SU-DHL-6 (cell line): ENCODE measurements around the gene ZMYND15.

Experiments
- H2AFZ ChIP-seq: fragments of 200-600 bp; sonication (generic); 2 replicates; pipeline ENCODE4 v1.6.1; 2014; ENCODE audit warnings: low read depth, mild to moderate bottlenecking, moderate library complexity, mixed read lengths, antibody characterized with exemption, low read length; ENCODE audit not compliant: severe bottlenecking
- H3F3A ChIP-seq: fragments of 200-600 bp; shearing (Covaris generic); 2 replicates; pipeline ENCODE4 v1.6.0; 2016; ENCODE audit warnings: antibody characterized with exemption, mild to moderate bottlenecking; ENCODE audit not compliant: insufficient read depth
- H3K27ac ChIP-seq: fragments of 200-600 bp; sonication (generic); 2 replicates; pipeline ENCODE4 v1.5.1; 2016; ENCODE audit warnings: low read depth, mild to moderate bottlenecking, low read length, moderate library complexity, mixed read lengths
- H3K27me3 ChIP-seq: fragments of 200-600 bp; sonication (generic), shearing (Covaris generic); 2 replicates; pipeline ENCODE4 v1.6.0; 2014; ENCODE audit warnings: mild to moderate bottlenecking, low read length
- H3K36me3 ChIP-seq: fragments of 200-600 bp; sonication (generic); 2 replicates; pipeline ENCODE4 v1.6.1; 2014; ENCODE audit warnings: mild to moderate bottlenecking, low read length, mixed read lengths
- H3K4me2 ChIP-seq: fragments of 300-600, 200-600 bp; shearing (Covaris generic), sonication (generic); 2 replicates; pipeline ENCODE4 v1.6.0; 2014; ENCODE audit warnings: low read length, low read depth, mild to moderate bottlenecking; ENCODE audit not compliant: poor library complexity, severe bottlenecking
- H3K4me3 ChIP-seq: fragments of 200-600 bp; sonication (generic); 2 replicates; pipeline ENCODE4 v1.5.1; 2014; ENCODE audit warnings: antibody characterized with exemption, low read length, mild to moderate bottlenecking, mixed read lengths; ENCODE audit not compliant: insufficient read depth, poor library complexity, severe bottlenecking
- H3K79me2 ChIP-seq: fragments of 200-600 bp; sonication (generic); 2 replicates; pipeline ENCODE4 v1.6.1; 2014; ENCODE audit warnings: mild to moderate bottlenecking, low read length, moderate library complexity; ENCODE audit not compliant: insufficient read depth
- H3K9ac ChIP-seq: fragments of 200-600 bp; sonication (generic); 2 replicates; pipeline ENCODE4 v1.7.0; 2014; ENCODE audit warnings: mild to moderate bottlenecking, low read length
- H3K9me2 ChIP-seq: fragments of 200-600 bp; sonication (generic); replicated peaks from 2 replicates; pipeline ENCODE4 v1.6.1; 2014; ENCODE audit warnings: low read length; ENCODE audit not compliant: insufficient read depth
- H3K9me3 ChIP-seq: fragments of 200-600 bp; sonication (generic); 2 replicates; pipeline ENCODE4 v1.6.1; 2014; ENCODE audit warnings: low read length, mixed read lengths; ENCODE audit not compliant: insufficient read depth
- H4K20me1 ChIP-seq: fragments of 200-600 bp; sonication (generic); 2 replicates; pipeline ENCODE4 v1.6.1; 2014; ENCODE audit warnings: low read depth, mild to moderate bottlenecking, antibody characterized with exemption, low read length, moderate library complexity, mixed read lengths
- EZH2phosphoT487 ChIP-seq: fragments of 200-600 bp; sonication (generic), shearing (Covaris generic); conservative IDR thresholded peaks from 2 replicates; pipeline ENCODE4 v1.6.1; 2018; ENCODE audit warnings: mild to moderate bottlenecking, antibody characterized with exemption, low read length, moderate library complexity, mixed read lengths
- TF ChIP-seq, protein P1 (sequence below): fragments of 200-600 bp; sonication (generic); IDR thresholded peaks from one replicate; pipeline ENCODE4 v1.5.1; 2017; ENCODE audit warnings: antibody characterized with exemption, mild to moderate bottlenecking, low read length, moderate library complexity; ENCODE audit not compliant: insufficient read depth, poor library complexity, severe bottlenecking

The ZMYND15 gene

DNA sequence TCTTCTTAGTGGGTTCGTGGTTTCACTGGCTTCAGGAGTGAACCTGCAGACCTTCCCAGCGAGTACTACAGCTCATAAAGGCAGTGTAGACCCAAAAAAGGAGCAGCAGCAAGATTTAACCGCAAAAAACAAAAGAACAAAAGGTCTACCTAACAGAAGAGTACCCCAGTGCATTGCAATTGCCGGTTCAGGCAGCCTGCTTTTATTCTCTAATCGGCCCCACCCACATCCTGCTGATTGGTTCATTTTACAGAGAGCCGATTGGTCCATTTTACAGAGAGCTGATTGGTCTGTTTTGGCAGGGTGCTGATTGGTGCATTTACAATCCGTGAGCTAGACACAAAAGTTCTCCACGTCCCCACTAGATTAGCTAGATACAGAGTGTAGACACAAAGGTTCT lies 31.2 kb upstream of the ZMYND15 start:
- no peaks in the 10 kb centered on the region for H3K36me3 ChIP-seq
- no peak for TF ChIP-seq EZH2phosphoT487
- TF ChIP-seq, protein P1, sequence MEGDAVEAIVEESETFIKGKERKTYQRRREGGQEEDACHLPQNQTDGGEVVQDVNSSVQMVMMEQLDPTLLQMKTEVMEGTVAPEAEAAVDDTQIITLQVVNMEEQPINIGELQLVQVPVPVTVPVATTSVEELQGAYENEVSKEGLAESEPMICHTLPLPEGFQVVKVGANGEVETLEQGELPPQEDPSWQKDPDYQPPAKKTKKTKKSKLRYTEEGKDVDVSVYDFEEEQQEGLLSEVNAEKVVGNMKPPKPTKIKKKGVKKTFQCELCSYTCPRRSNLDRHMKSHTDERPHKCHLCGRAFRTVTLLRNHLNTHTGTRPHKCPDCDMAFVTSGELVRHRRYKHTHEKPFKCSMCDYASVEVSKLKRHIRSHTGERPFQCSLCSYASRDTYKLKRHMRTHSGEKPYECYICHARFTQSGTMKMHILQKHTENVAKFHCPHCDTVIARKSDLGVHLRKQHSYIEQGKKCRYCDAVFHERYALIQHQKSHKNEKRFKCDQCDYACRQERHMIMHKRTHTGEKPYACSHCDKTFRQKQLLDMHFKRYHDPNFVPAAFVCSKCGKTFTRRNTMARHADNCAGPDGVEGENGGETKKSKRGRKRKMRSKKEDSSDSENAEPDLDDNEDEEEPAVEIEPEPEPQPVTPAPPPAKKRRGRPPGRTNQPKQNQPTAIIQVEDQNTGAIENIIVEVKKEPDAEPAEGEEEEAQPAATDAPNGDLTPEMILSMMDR = no peak

DNA sequence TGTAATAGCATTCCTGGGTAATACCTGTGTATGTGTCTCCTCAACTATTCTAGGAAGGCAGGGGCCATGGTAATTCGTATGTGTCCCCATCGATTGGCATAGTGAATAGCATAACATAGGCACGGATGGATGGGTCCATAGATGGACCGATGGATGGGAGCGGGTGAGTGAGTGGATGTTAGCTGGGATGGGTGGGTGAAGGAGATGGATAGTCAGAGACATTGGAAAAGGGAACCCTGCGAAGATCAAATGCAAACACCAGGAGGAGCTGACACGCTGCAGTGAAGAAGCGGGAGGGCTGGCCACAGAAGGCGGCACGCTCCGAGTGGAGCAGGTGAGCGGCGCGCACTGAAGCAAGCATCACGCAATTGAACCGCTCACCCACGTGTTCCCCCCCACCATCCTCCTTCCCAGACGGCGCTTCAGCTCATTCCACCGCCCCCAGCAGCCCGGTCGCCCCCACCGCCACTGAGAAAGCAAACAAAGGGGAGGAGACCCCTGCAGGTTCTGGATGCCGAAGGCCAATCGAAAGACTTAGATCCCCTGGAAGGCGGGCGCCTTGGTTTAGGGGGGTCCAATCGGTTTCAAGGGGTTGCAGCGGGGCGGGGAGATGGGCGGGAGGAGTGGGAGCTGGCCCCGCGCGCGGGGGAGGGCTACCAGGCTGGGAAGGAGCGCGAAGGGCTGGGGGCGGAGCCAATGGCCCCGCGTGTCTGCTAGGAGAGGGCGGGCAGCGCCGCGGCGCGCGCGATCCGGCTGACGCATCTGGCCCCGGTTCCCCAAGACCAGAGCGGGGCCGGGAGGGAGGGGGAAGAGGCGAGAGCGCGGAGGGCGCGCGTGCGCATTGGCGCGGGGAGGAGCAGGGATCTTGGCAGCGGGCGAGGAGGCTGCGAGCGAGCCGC lies 29.6 kb upstream of the ZMYND15 start, which contains the start of gene ARRB2:
Gene ARRB2 (plus strand): TSS at position 839 of the 899 bp plus-strand sequence. CDS start 90 bp downstream, outside the sequence.
- no peaks in the 10 kb centered on the region for H3K36me3 ChIP-seq
- H2AFZ ChIP-seq = peak within 1 kb of the TSS; percentile 54
- no peaks in the 10 kb centered on the region for H3K27me3 ChIP-seq
- H3K4me3 ChIP-seq = peak within 1 kb of the TSS; percentile 77
- H3K9ac ChIP-seq = peak within 1 kb of the TSS; percentile 84
- H3K4me2 ChIP-seq = peak within 1 kb of the TSS; percentile 69
- no peaks in the 10 kb centered on the region for H4K20me1 ChIP-seq
- H3K27ac ChIP-seq = peak within 1 kb of the TSS; percentile 61
- H3F3A ChIP-seq = peaks cover 8% of the 10 kb centered on the region
- no peaks in the 10 kb centered on the region for H3K9me2 ChIP-seq
- TF ChIP-seq, protein P1 = peak; percentile 41
- no peak for TF ChIP-seq EZH2phosphoT487
- H3K9me3 ChIP-seq = no peaks in the 10 kb centered on the region
- peaks cover 17% of the 10 kb centered on the region for H3K79me2 ChIP-seq

More for the DNA sequence above, 31.2 kb upstream of the ZMYND15 start:
- Histone ChIP-seq H3K4me2 (no peak overlapping the region), H3K9me3 (no peaks in the 10 kb centered on the region), H2AFZ (no peak overlapping the region), H3K27me3 (no peaks in the 10 kb centered on the region), H3K27ac (no peak overlapping the region), H3K79me2 (peaks cover 28% of the 10 kb centered on the region), H3K4me3 (no peak overlapping the region), H3F3A (peaks cover 10% of the 10 kb centered on the region), H4K20me1 (no peaks in the 10 kb centered on the region), H3K9ac (no peak overlapping the region), H3K9me2 (no peaks in the 10 kb centered on the region)

DNA sequence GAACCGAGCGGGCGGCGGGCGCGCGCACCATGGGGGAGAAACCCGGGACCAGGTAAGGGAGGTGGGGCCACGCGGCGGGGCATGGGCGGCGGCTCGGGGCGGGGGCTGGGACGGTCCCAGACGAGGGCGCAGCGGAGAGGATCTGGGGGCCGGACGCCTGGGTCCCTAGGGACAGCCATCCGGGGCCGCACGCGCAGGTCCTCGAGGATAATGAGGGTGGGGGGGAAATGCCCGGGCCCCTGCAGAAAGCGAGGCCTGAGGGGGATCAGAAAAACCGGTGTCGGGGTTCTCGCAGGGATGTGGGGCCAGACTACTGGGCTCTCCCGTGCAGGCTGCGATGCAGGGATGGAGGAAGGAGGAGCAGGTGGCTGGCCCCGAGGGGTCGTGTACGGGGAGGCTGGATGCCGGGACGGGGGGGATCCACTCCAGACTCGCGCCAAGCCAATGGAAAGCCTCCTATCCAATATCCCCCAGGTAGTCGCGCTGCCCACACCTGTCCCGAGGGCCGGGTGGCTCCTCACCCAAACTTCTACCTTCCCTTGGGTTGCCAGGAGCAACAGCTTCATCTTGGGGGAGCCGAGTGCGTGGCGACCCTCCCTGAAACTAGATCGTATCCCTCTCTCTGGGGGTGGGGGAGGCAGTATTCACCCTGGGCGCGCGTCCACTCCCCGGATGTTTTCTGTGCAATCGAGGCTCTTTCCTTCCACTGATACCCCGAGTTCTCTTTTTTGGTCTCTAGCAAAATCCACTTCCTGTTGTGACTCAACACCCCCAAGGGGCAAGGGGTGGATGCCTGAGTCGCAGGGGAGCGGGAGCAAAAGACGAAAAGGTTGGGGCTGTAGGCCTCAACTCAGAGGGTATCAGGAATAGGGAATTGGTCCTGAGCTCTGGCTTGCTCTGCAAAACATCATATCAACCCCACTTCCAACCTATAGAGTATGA lies 28.7 kb upstream of the ZMYND15 start:
- no peak for TF ChIP-seq EZH2phosphoT487
- TF ChIP-seq, protein P1 = no peak
- H3K4me2 ChIP-seq = peak overlapping the region; percentile 69
- H3K9me3 ChIP-seq = no peaks in the 10 kb centered on the region
- peak overlapping the region; percentile 77 for H3K4me3 ChIP-seq
- no peaks in the 10 kb centered on the region for H4K20me1 ChIP-seq
- H3F3A ChIP-seq = 0 out of 2 replicates have a peak, but pooled peaks cover 4% of the 10 kb centered on the region
- H3K27ac ChIP-seq = peak overlapping the region; percentile 61
- peak overlapping the region; percentile 84 for H3K9ac ChIP-seq
- H2AFZ ChIP-seq = peak overlapping the region; percentile 54
- H3K27me3 ChIP-seq = no peaks in the 10 kb centered on the region
- peaks cover 16% of the 10 kb centered on the region for H3K79me2 ChIP-seq
- H3K9me2 ChIP-seq = no peaks in the 10 kb centered on the region
- no peaks in the 10 kb centered on the region for H3K36me3 ChIP-seq
